PC-9 (cell line): ENCODE data around the gene ADGRD1. TPM values are rescaled to one million over a fixed set of nuclear protein-coding genes. Genes with fewer than 3 reads are reported as not detected.
A peak's percentile ranks its signal among the peaks of the same experiment; 100 is the strongest.

Experiments used
- BruUV-seq: library from RNA; stranded (reverse); fragments of 400-500 nt; replicated peaks from 2 replicates; lab custom pipeline; 2021; lab: Mats Ljungman, UMichigan
- CTCF ChIA-PET: fragments of 300-600 bp; sonication (Branson Sonifier 250); formaldehyde crosslinking; loops from one replicate; lab custom pipeline; 2022; ENCODE audit warnings: antibody characterized with exemption; lab: Charles Lee
- POLR2A ChIA-PET: fragments of 300-600 bp; sonication (Branson Sonifier 250); formaldehyde crosslinking; loops from one replicate; lab custom pipeline; 2022; ENCODE audit warnings: antibody characterized with exemption; ENCODE audit not compliant: unreplicated experiment; lab: Charles Lee
- DNase-seq, 2 experiments: peaks; one replicate each; pipeline versions ENCODE4 v3.0.0 to v3.0.0-alpha.2; 2015 to 2022; ENCODE audit warnings: mixed read lengths in 1 of 2
- H2AFZ ChIP-seq: fragments of 200-600 bp; sonication (generic); 2 replicates; pipeline ENCODE4 v1.8.1; 2017; ENCODE audit warnings: antibody characterized with exemption
- H3F3A ChIP-seq: fragments of 200-600 bp; sonication (generic); 2 replicates; pipeline ENCODE4 v1.8.1; 2017; ENCODE audit warnings: antibody characterized with exemption, mild to moderate bottlenecking, low read depth; ENCODE audit not compliant: insufficient read depth
- H3K27ac ChIP-seq: fragments of 200-600 bp; sonication (generic); 2 replicates; pipeline ENCODE4 v1.6.1; 2016; ENCODE audit warnings: mixed run types
- H3K27me3 ChIP-seq: fragments of 200-600 bp; sonication (generic); 2 replicates; pipeline ENCODE4 v1.6.1; 2016; ENCODE audit warnings: low read depth, mixed run types; ENCODE audit not compliant: insufficient read depth
- H3K36me3 ChIP-seq: fragments of 200-600 bp; sonication (generic); 2 replicates; pipeline ENCODE4 v1.6.1; 2016; ENCODE audit warnings: low read depth, mixed run types
- H3K4me1 ChIP-seq: fragments of 200-600 bp; sonication (generic); replicated peaks from 2 replicates; pipeline ENCODE4 v1.6.1; 2016; ENCODE audit warnings: mixed run types; ENCODE audit not compliant: insufficient read depth
- H3K4me2 ChIP-seq: fragments of 200-600 bp; sonication (generic); 2 replicates; pipeline ENCODE4 v1.6.1; 2017; ENCODE audit warnings: mixed run types
- H3K4me3 ChIP-seq: fragments of 200-600 bp; sonication (generic); 2 replicates; pipeline ENCODE4 v1.6.1; 2016; ENCODE audit warnings: mixed run types
- H3K79me2 ChIP-seq: fragments of 200-600 bp; sonication (generic); 2 replicates; pipeline ENCODE4 v1.6.1; 2017; ENCODE audit warnings: low read depth, mixed run types
- H3K9me2 ChIP-seq: fragments of 200-600 bp; sonication (generic); 2 replicates; pipeline ENCODE4 v1.8.1; 2017; ENCODE audit warnings: mild to moderate bottlenecking; ENCODE audit not compliant: insufficient read depth
- H3K9me3 ChIP-seq: fragments of 200-600 bp; sonication (generic); 2 replicates; pipeline ENCODE4 v1.8.1; 2016; ENCODE audit warnings: low read depth; ENCODE audit not compliant: insufficient read depth
- H4K20me1 ChIP-seq: fragments of 200-600 bp; sonication (generic); 2 replicates; pipeline ENCODE4 v1.8.1; 2017; ENCODE audit not compliant: insufficient read depth
- CTCF ChIP-seq: fragments of 200-600 bp; sonication (generic); conservative IDR thresholded peaks from 2 replicates; pipeline ENCODE4 v1.6.1; 2017; ENCODE audit warnings: mixed run types, antibody characterized with exemption, mild to moderate bottlenecking, moderate library complexity
- EZH2 ChIP-seq: fragments of 200-600 bp; sonication (generic); IDR thresholded peaks from 2 replicates; pipeline ENCODE4 v1.8.0; 2017; ENCODE audit warnings: antibody characterized with exemption, low read depth
- intact Hi-C: fragments of 100-400 bp; cut with micrococcal nuclease; formaldehyde crosslinking; loops from one replicate; pipeline ENCODE4 v1.10.0; 2022; ENCODE audit not compliant: unreplicated experiment
- total RNA-seq: library from RNA; stranded (reverse); gene quantifications from 2 replicates; pipeline ENCODE4 v1.2.3, GENCODE V29; 2021

The ADGRD1 gene
- total RNA-seq, 1 experiment from 2014 or later, result not detected

GRCh38 chr12:131132118-131132892, 178.6 kb downstream of the ADGRD1 start:
- TF ChIP-seq EZH2 (no peak), CTCF (peak; percentile 81)
- CTCF ChIA-PET, result interaction anchor here (0.6 kb wide), 1 partner anchor 1204 kb away, joined by 3 read pairs; no protein-coding TSS in a partner anchor
- H2AFZ ChIP-seq, result no peak overlapping the region

GRCh38 chr12:131133015-131133905, 179.6 kb downstream of the ADGRD1 start:
- no TSS peak for BruUV-seq
- no peak for TF ChIP-seq EZH2
- no peak for TF ChIP-seq CTCF

More at GRCh38 chr12:131132118-131132892, 178.6 kb downstream of the ADGRD1 start:
- no peaks in the 10 kb centered on the region for H3K4me1 ChIP-seq
- no peak overlapping the region for H3K4me2 ChIP-seq
- H3K79me2 ChIP-seq, result no peaks in the 10 kb centered on the region
- no peak overlapping the region for H3K4me3 ChIP-seq
- intact Hi-C loops, result no loop called here
- H4K20me1 ChIP-seq, result no peaks in the 10 kb centered on the region
- H3K36me3 ChIP-seq, result no peaks in the 10 kb centered on the region
- POLR2A ChIA-PET, result no interaction called here
- H3K27me3 ChIP-seq, result peaks cover 71% of the 10 kb centered on the region
- no TSS peak for BruUV-seq
- peak in 1 of 2 experiments; percentile 59 for DNase-seq
- H3K27ac ChIP-seq, result no peak overlapping the region
- H3K9me3 ChIP-seq, result no peaks in the 10 kb centered on the region
- no peaks in the 10 kb centered on the region for H3K9me2 ChIP-seq
- no peaks in the 10 kb centered on the region for H3F3A ChIP-seq

GRCh38 chr12:131133994-131134393, 180.3 kb downstream of the ADGRD1 start:
- H2AFZ ChIP-seq, result no peak overlapping the region
- H3F3A ChIP-seq, result no peaks in the 10 kb centered on the region
- POLR2A ChIA-PET, result no interaction called here
- DNase-seq, result no peak
- H3K4me1 ChIP-seq, result no peaks in the 10 kb centered on the region
- H4K20me1 ChIP-seq, result no peaks in the 10 kb centered on the region
- CTCF ChIA-PET, result no interaction called here
- no peak overlapping the region for H3K4me3 ChIP-seq
- no peak overlapping the region for H3K27ac ChIP-seq
- TF ChIP-seq CTCF (no peak), EZH2 (no peak)
- no peak overlapping the region for H3K4me2 ChIP-seq
- intact Hi-C loops, result no loop called here
- BruUV-seq, result no TSS peak
- H3K27me3 ChIP-seq, result peaks cover 86% of the 10 kb centered on the region
- no peaks in the 10 kb centered on the region for H3K79me2 ChIP-seq
- H3K36me3 ChIP-seq, result no peaks in the 10 kb centered on the region
- H3K9me3 ChIP-seq, result no peaks in the 10 kb centered on the region
- H3K9me2 ChIP-seq, result no peaks in the 10 kb centered on the region

More at GRCh38 chr12:131133015-131133905, 179.6 kb downstream of the ADGRD1 start:
- no peaks in the 10 kb centered on the region for H3K4me1 ChIP-seq
- H3K4me3 ChIP-seq, result no peak overlapping the region
- no peaks in the 10 kb centered on the region for H3K9me3 ChIP-seq
- H4K20me1 ChIP-seq, result no peaks in the 10 kb centered on the region
- no peaks in the 10 kb centered on the region for H3K9me2 ChIP-seq
- no peaks in the 10 kb centered on the region for H3F3A ChIP-seq
- DNase-seq, result no peak
- POLR2A ChIA-PET, result no interaction called here
- no peaks in the 10 kb centered on the region for H3K79me2 ChIP-seq
- H3K27me3 ChIP-seq, result peaks cover 79% of the 10 kb centered on the region
- no peak overlapping the region for H2AFZ ChIP-seq
- H3K36me3 ChIP-seq, result no peaks in the 10 kb centered on the region
- CTCF ChIA-PET, result no interaction called here
- no peak overlapping the region for H3K27ac ChIP-seq
- no peak overlapping the region for H3K4me2 ChIP-seq
- intact Hi-C loops, result no loop called here
